ENCODE data around the gene TOP2A.

DNA sequence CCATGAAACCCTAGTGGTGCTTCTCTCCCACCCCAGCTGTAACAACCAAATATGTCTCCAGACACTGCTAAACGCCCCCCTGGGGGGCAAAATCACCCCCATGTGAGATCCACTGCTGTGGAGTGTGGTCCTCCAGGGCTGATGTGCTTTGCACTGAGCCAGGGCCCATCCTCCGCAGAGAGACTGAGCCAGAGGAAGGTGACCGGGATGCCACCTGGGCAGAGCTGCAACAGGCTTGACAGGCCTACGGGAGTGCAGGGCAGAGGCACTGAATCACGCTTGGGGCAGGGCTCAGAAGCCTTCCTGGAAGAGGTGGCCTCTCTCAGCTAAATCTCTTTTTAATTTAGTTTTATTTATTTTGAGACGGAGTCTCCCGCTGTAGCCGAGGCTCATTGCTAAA lies 57.6 kb downstream of the TOP2A start:
- TF ChIP-seq ZNF274 (IDR thresholded peaks at IDR 0.05; ENCODE audit: low read depth, low read length), result no peak
- TF ChIP-seq YY1 (IDR thresholded peaks at IDR 0.05; ENCODE audit: insufficient read depth, insufficient read length), result no peak

All from NT2/D1 (cell line).